ENCODE results near the gene ALDH1B1. TPM values are rescaled to one million over a fixed set of nuclear protein-coding genes. Genes with fewer than 3 reads are reported as not detected.

ALDH1B1 gene
- total and polyA plus RNA-seq, 8 donors, result 6.0 to 17.1 (median 10.3) TPM

GRCh38 chr9:38445154-38446043 lies 52.9 kb downstream of the ALDH1B1 start:
- TF ChIP-seq CTCF (IDR thresholded peaks at IDR 0.05), result no peak
- Histone ChIP-seq H3K9me3 (no peaks in the 10 kb centered on the region), H3K27ac (no peak overlapping the region), H3K4me1 (no peaks in the 10 kb centered on the region), H3K36me3 (no peaks in the 10 kb centered on the region), H3K4me3 (no peak overlapping the region), H3K27me3 (no peaks in the 10 kb centered on the region)
- FAIRE-seq, result no peak
- ATAC-seq, result no peak
- no peak for DNase-seq
- WGBS, 2 donors, result 71 to 89% methylated on average over 11 of the region's 11 CpGs
- intact Hi-C loops (cut with DNase I), result no loop called here

- no peak for TF ChIP-seq CTCF (IDR thresholded peaks at IDR 0.05)
- Histone ChIP-seq H3K27ac (no peak overlapping the region), H3K4me1 (no peaks in the 10 kb centered on the region), H3K4me3 (no peak overlapping the region), H3K36me3 (no peaks in the 10 kb centered on the region), H3K9me3 (no peaks in the 10 kb centered on the region), H3K27me3 (no peaks in the 10 kb centered on the region)
- intact Hi-C loops (cut with DNase I), result no loop called here
- FAIRE-seq (no peak), ATAC-seq (no peak), DNase-seq (no peak)
- WGBS, 2 donors, result 72 to 80% methylated on average over 1 of the region's 1 CpG
These were observed 55.2 kb downstream of the ALDH1B1 start for GRCh38 chr9:38447703-38448102.

Other genes starting within 250 kb of the ALDH1B1 start
- 1 to 10 TPM in 1 of 6 donors, under 1 TPM in 5; 0.12 to 1.1 (median 0.72) TPM for gene IGFBPL1, start 31.8 kb downstream of the ALDH1B1 start, total RNA-seq
- gene IGFBPL1, start 31.8 kb downstream of the ALDH1B1 start, polyA plus RNA-seq, result 1 to 10 TPM in 1 of 2 donors, under 1 TPM in 1; 0.42 to 2.2 TPM
- 10 to 100 TPM in 2 of 6 donors, 1 to 10 TPM in 4; 5.9 to 14.1 (median 8.2) TPM for gene ANKRD18A, start 227.9 kb downstream of the ALDH1B1 start, total RNA-seq
- 10 to 100 TPM in 1 of 2 donors, 1 to 10 TPM in 1; 2.1 to 20.6 TPM for gene ANKRD18A, start 227.9 kb downstream of the ALDH1B1 start, polyA plus RNA-seq

All from pancreas (tissue), 10 donors.